ENCODE data around the gene TBC1D22B. TPM values are rescaled to one million over a fixed set of nuclear protein-coding genes. Genes with fewer than 3 reads are reported as not detected.

Gene TBC1D22B
- 5.8 TPM for total RNA-seq

- DNase-seq, result peak; percentile 90
These were observed at the start of gene TBC1D22B, which contains the start of gene TMEM217 for GRCh38 chr6:37257634-37258404. Gene TBC1D22B (plus strand): TSS chr6:37257772. CDS start chr6:37257918, 146 bp downstream. Gene TMEM217 (minus strand): TSS chr6:37258144. CDS start chr6:37219030, 39,114 bp downstream.

- peak; percentile 5 for DNase-seq
These were observed 49.6 kb upstream of the TBC1D22B start for GRCh38 chr6:37207903-37208456.

GRCh38 chr6:37208793-37209192, 48.8 kb upstream of the TBC1D22B start:
- DNase-seq, result no peak

- no peak for DNase-seq
These were observed 47.9 kb upstream of the TBC1D22B start for GRCh38 chr6:37209461-37210205.

GRCh38 chr6:37210313-37210968, 47.1 kb upstream of the TBC1D22B start:
- peak; percentile 82 for DNase-seq

- no peak for DNase-seq
These were observed 45.3 kb upstream of the TBC1D22B start for GRCh38 chr6:37212268-37212667.

- DNase-seq, result no peak
These were observed 39.5 kb upstream of the TBC1D22B start for GRCh38 chr6:37218061-37218460.

GRCh38 chr6:37218511-37218910, 39.1 kb upstream of the TBC1D22B start:
- DNase-seq, result no peak

- DNase-seq, result no peak
These were observed 35.9 kb upstream of the TBC1D22B start for GRCh38 chr6:37221585-37222124.

GRCh38 chr6:37222125-37222967, 35.2 kb upstream of the TBC1D22B start:
- peak; percentile 74 for DNase-seq

- DNase-seq, result no peak
These were observed 34.6 kb upstream of the TBC1D22B start for GRCh38 chr6:37222992-37223391.

- DNase-seq, result no peak
These were observed 32.0 kb upstream of the TBC1D22B start for GRCh38 chr6:37225350-37226169.

GRCh38 chr6:37230104-37230503, 27.5 kb upstream of the TBC1D22B start:
- no peak for DNase-seq

GRCh38 chr6:37232430-37233017, 25.0 kb upstream of the TBC1D22B start:
- no peak for DNase-seq

GRCh38 chr6:37233541-37233940, 24.0 kb upstream of the TBC1D22B start:
- no peak for DNase-seq

GRCh38 chr6:37236921-37237320, 20.7 kb upstream of the TBC1D22B start:
- no peak for DNase-seq

GRCh38 chr6:37237789-37238188, 19.8 kb upstream of the TBC1D22B start:
- DNase-seq, result no peak

- DNase-seq, result no peak
These were observed 19.2 kb upstream of the TBC1D22B start for GRCh38 chr6:37238381-37238780.

- no peak for DNase-seq
These were observed 18.0 kb upstream of the TBC1D22B start for GRCh38 chr6:37239526-37239925.

Measured in skin of body (tissue), 2 donors.